ENCODE results near the gene MSI2. TPM values are rescaled to one million over a fixed set of nuclear protein-coding genes. Genes with fewer than 3 reads are reported as not detected.
A peak's percentile ranks its signal among the peaks of the same experiment; 100 is the strongest.

MSI2 gene
- total RNA-seq, 1 donor from 2014 or later: 8.3 TPM

DNA sequence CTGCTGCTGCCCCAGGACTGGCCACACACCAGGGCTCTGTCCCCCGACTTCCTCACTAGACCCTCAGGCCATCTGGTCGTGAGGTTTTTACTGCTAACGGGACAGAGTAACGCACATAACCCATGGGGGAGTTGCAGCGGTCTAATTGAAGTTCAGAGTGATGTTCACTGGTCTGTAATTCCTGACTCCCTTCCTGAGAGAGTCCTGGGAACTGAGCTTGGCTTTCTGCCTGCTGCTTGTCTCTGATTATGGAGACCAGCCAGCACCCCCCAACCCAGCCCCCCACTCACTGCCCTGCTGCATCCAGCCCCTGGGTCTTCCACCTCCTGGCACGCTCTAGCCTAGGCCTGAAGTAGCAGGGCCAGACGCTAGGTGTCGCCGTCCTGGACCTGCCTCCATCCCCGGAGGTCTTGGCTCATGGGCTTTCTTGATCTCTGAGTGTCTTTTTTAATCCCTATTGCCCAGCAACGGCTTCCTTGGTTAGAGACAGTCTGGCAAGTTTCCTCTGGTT is 295.8 kb downstream of the MSI2 start:
- DNase-seq (ENCODE audit: low read depth in 2 of 2): peak; percentile 10 to 23

DNA sequence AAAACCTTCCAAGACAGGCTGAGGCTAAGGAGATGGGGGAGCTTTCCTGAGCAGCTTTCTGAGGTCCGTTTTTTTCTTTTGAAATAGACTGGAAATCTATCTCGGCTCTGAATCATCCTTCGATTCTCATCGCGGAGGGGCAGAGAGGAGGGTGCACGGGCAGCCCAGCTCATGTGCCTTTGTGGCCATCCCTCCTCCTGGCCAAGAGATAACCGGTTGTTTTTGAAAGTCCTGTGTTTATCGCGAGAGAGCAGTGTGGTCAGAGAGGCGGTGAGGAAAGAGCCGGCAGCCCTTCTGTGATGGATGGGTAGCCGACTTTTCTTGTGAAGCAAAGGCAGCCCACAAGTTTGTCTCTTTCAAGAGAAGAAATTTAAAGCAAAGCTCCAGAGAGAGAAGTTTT is 297.2 kb downstream of the MSI2 start:
- DNase-seq (ENCODE audit: low read depth in 2 of 2): no peak

DNA sequence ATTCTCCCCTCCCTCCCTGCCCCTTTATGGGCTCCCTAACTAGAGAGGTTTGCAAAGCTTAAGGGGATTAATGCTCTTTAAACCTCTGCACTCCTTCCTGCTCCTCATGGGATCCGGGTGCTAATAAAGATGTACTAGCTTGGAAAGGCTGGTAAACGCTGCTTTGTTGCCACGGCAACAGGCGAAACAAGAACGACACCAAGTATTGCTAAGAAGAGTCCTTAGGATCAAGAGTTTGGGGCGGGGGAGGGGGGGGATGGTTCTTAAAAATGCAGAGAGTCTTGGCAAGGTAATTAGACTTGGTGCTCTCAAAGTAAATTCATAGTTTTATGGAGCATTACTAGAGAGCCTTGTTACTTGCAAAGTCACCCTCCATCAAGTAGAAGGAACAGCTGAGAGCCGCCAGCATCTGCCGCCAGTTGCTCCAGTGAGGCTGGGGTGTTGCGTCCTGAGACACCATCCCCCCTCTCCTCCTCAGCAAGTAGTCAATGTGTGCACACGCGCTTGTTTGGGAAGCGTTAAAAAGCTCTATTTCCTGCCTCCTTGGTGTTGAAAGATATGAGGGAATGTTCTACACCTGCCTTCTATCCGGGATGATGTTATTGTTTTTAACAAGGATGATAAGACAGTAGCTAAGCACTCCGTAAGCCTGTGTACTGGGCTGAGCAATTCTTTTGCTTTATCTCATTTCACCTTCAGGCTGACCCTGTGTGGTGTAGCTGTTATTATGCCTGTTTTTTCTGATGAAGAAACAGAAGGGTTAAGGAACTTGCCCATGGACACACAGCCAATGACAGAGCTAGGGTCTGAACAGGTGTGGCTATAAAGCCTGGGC is 297.9 kb downstream of the MSI2 start:
- DNase-seq (ENCODE audit: low read depth in 2 of 2): peak in 1 of 2 donors; percentile 6

DNA sequence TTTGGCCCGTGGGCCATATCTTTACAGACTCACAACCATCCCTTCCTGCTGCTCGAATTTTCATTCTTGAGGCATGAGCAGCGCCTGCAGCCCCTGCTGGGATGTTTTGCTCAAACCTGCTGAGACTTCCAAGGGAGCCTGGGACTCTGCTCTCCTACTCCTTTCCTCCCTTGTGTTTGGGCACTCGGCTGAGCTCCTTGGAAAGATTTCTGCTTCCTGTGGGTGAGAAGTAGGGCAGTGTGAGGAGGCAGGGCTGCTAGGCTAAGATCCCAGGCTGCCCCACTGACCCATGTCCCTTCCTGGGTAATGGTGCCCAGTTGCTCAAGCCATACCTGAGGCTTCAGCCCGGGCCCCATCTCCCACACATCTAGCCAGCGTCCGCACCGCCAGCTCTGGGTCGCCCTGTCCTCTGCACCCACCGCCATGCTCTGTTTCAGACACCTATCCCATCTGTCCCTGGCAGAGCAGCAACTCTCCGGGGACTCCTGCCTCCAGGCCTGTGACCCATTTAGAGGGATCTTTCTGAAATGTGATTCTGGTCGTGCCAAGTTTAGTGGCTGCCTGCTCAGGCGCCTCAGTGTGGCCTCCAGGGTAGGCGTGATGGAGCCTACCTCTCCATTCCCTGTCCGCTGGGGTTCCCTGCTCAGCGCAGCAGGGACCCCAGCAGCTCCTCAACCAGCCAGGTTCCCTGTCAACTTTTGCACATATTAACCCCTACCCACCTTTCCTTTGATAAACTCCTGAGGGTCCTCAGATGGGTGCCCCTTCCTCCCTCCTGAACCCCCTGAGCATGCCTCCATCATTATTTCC is 298.7 kb downstream of the MSI2 start:
- no peak for DNase-seq (ENCODE audit: low read depth in 2 of 2)

DNA sequence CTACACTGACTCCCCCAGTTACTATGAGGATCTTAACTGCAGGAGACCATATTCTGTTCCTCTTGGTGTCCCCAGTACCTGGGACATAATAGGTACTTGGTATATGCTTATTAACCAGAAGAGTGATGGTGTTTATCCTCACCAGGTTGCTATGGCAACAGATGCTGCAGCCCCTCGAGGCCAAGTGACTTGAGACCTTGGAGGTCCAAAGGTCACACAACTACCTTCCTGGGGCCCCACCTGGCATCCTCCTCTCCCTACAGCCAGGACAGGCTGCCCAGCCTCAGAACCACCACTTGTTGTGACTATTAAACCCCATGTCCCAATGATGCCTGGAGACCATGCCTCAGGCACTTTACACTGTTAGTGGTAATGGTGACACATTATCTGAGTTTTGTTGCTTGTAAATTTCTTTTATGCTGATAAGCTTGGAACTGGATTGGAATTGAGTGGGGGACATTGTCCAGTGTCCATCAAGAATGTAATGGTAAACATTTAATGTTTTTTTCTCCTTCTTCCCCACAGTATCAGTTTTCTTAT is 299.4 kb downstream of the MSI2 start:
- no peak for DNase-seq (ENCODE audit: low read depth in 2 of 2)

DNA sequence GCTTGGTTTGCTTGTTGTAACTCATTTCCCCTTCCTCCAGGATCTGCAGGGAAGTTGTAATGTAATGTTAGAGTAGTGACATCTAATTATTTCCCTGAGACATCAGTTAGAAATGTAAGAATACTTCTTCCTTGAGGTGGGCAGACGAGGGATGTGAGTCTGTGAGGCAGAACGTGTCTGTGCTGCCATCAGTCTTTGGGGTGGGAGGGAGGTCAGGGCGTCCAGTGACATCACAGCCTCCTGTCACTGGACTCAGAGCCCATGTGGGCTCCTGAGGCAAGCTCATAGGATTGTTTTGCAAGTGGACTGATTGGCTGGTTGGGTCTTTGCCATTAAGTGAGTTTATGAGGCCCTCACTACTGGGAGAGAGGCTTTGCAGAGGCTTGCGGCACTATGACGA is 300.0 kb downstream of the MSI2 start:
- DNase-seq (ENCODE audit: low read depth in 2 of 2): no peak

DNA sequence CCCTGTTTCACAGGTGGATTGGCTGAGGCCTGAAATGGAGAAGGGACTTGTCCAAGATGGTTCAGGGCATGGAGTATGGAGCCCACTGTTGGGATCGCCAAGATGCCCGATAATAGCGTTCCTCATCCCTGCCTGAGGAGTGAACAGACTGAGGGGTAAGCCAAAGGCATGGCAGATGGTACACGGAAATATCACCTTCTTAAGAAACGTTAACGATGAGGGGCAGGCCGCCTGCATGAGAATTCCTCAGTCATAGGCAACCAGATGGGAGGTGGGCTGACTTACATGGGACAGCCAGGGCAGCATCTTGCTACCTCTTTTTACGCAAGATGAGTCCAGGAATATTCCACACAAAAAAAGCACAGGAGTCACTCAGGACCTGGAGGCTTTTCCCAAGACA is 300.7 kb downstream of the MSI2 start:
- DNase-seq (ENCODE audit: low read depth in 2 of 2): no peak

DNA sequence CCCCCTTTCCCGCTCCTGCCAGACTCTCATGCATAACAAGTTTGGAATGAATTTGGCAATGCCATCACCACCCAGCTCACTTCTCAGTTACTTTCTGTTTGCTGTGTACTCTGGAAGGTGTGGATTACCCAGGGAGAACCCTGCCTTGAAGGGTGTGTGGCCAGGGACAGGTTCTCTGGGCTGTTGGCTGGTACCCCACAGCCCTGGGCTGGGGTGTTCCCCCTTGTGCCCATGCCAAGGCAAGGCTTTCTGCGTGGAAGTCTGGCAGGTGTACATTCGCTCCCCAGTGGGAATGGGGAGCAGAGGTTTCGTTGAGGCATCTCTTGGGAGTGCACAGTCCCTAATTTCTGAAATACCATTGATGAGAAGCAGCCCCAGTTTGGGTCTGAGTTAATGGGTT is 301.1 kb downstream of the MSI2 start:
- no peak for DNase-seq (ENCODE audit: low read depth in 2 of 2)

DNA sequence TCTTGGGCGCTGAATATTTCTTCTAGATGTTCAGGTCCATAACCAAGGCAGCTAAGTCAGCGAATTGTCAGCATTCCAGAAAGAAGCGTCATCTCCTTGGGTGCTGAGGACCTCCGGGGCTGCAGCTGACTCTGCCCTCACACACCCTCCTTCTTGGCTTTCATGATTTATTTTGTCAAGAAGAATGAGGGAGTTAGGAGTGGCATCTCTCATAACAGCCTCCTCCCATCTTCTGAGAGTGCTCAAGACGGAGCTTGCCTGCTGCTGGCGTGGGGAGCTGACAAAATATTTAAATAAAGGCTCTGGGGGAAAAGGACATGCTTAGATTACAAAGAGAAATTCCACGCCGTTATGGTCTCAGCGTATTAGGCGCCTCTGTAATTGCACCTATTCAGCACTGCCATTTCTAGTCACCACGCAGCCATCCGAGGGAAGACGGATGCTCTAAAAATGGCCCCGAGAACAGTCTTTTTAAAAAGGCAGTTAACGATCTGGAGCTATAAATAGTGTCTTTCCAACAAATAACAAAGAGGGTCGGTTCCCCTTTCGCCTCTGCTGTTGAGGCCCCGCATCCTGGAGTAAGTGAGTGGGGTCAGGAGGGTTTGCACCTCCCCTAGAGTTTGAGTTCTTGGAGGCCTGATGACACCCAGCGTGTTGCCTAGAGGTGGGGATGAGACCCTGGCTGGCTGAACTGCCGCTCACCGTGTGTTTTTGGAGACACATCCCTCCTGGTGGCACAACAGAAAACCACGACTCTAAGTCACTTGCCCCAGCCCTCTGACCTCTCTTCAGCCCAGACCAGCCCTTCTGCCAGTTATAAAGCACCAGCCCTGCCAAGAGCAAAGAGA is 301.7 kb downstream of the MSI2 start:
- DNase-seq (ENCODE audit: low read depth in 2 of 2): peak in 1 of 2 donors; percentile 34

DNA sequence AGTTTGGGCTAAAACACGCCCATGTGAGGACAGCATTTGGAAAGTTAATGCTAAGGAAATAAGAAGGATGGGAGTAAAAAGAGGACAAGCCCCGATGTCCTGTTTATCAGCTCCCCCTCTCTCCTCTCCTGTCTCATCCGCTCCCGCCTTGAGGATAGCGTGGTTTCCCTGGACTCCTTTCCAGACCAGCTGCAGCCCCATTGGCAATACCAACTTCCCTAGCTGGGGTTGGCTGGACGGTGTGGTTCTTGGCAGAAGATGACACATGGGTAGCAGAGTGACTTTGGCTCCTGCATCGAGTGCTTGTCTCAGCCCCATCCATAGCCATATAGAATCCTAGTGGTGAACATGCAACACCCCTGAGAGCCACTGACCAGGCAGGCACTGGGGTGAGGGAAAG is 302.9 kb downstream of the MSI2 start:
- DNase-seq (ENCODE audit: low read depth in 2 of 2): no peak

DNA sequence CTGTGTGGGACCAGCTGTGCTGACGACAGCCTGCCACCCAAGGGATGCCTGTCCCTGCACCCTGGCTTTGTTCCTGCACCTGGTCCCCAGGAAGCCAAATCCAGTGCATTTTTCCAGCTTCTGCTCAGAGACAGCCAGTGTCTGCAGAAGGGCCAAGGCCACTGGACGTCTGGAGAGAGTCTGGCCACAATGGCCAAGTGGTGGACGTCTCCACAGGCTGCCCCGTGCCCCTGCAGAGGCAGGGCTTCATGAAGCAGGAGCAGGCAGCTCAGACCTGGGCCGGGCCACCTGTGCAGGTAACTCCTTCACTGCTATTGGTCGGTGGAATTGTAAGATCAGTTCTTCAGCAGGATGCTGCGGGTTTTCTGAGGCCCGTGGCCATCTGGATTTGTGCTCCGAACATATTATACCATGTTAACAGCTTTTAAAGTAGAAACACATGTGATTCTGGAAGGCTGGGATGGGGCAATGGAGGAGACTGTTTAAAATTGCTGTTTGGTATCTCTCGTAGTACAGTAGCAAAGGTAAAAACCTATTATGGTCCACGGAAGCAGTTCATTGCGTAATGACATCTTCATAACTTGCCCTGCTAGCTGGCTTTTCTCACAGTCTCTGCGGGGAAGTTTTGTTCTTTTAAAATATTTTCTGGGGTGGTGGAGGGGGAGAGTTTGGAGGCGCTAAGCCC is 303.5 kb downstream of the MSI2 start:
- no peak for DNase-seq (ENCODE audit: low read depth in 2 of 2)

DNA sequence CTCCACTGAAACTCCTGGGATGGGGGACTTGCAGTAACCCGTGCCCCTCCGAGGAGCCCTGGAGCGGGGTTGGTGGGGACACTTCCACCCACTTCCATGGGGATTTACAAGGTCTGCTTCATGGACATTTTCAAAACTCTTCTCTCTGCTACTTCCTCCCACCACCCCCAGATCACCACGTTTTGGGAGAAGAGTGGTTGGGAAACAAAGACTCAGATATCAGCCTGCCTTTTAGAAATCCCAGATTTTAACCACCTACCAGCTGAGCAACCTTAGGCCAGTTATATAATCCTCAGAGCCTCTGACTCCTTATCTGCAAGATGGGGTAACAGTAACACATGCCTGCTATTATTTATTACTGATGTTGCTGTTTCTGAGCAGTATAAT is 304.0 kb downstream of the MSI2 start:
- no peak for DNase-seq (ENCODE audit: low read depth in 2 of 2)

DNA sequence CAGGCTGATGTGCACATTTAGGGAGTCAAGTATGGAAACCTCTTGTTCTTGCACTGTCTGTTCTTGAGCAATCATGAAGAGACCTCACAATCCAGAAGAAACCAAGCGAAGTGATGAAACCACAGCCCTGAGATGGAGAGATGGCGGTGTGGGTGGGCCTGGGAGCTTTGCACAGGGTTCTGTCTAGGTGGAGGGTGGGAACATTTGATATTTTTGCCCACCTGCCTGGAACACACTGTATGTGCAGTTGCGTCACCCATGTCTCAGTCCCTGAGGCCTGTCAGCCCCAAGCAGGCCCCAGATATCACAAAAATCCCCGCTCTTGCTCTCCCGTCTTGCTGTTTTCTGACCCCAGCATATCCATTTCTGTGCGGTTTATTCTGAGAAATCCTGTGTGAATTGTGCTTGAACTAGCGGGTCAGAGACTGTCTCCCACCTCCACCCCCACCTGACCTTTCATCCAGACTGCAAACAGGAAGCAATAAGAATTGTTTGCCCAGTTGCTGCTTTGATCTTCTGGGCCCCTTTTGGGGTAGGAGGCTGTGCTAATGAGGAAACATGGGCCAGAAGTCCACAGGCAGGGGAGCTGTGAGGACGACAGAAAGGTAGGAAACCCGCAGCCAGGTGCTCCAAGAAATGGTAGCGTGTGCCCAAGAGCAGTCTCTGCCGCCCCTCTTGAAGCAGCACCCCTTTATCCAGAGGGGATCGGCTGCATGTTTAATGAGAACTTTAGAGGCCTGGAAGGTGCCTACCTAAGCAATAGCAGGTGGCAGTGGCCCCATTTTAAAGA is 304.9 kb downstream of the MSI2 start:
- no peak for DNase-seq (ENCODE audit: low read depth in 2 of 2)

DNA sequence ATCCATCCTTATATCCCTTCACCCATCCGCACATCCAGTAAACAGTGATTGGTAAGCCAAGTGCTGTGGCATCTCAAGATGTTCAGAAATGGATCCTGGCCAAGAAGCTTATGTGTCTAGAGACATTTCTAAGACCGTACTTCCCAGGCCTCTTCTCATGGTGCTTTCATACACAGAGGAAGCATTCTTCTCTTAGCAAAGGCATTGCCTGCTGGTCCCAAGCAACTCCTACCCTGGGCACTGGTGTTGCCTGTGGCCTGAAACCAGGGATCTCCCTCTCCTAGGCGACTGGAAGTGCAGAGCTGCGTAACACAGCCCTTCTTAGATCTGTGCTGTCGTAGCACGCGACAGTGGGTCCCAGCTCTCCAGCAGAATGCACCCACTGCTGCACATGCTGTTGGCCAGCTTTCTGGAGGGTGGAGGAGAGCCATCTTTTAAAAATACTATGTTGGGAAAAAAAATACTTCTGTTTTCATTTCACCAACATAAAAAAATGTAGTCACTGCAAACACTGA is 305.9 kb downstream of the MSI2 start:
- DNase-seq (ENCODE audit: low read depth in 2 of 2): no peak

DNA sequence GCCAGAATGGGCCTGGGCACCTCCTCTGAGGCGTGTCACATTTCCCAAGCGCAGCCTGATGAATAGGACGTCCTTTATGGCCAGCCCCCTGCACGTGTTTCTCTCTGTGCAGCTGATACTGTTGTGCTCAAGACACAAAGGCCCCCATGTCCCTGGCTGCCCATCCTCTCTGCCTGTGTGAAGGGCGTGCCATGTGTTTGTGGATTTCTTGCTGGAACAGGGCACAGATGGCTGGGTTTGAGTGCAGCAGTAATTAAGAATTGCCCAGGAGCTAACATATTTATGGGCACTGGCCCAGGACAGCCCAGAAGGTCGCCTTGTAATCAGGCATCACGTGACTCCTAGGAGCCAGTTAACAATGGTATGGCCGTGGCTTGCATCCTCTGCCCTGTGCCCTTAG is 307.6 kb downstream of the MSI2 start:
- DNase-seq (ENCODE audit: low read depth in 2 of 2): no peak

DNA sequence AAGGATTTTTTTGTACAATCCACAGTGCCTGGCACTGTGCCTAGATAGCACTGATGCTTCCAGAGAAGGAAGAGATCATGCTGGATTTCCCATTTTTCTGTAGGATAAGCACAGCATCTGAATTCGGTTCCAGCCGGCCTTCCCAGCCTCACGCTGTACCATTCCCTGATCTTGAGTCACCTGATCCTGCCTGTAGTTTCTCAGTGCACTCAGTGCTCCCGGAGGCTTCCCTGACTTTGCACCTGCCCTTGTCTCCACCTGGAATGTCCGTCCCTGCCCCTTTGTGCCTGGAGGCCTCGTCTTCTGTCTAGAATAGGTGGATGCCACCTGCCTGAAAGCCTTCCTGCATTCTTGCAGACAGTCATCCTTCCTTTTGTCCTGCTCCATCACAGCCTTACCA is 308.9 kb downstream of the MSI2 start:
- DNase-seq (ENCODE audit: low read depth in 2 of 2): no peak

DNA sequence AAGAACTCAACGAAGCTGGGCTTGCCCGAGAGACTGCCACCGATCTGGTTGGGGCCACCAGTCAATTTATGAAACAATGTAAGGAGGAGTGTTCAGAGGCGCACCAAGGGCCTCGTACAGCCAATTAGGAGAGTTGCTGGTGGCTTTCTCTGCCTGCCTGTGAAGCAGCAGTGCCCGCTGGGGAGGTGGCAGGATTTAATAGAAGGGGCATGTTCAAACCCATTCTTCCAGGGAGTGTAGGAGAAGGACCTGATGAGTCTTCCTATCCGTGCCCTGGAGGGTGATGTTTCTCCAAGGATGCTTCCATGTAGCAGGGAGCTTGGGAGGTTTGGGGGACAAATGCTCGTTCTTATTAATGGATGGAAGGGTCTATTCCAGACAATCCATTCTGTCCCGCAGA is 310.4 kb downstream of the MSI2 start:
- no peak for DNase-seq (ENCODE audit: low read depth in 2 of 2)

DNA sequence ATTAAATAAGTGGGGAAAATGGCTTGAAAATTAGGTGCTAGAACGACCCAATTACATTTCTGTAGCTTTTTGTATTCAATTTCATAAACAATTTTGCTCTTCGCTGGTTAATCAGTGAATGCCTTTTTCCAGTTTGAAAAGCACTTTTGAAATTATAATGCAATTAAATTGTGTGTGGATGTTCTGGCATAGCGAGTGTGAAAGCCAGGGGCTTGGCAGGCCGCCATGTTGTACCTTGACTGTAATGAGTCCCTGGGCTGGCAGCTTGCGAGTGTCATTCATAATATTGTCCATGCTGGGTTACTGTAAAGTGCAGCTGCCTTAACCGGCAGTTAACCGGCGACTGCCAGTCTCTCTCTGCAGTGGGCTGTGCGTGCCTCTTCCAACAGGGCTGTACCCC is 310.9 kb downstream of the MSI2 start:
- no peak for DNase-seq (ENCODE audit: low read depth in 2 of 2)

DNA sequence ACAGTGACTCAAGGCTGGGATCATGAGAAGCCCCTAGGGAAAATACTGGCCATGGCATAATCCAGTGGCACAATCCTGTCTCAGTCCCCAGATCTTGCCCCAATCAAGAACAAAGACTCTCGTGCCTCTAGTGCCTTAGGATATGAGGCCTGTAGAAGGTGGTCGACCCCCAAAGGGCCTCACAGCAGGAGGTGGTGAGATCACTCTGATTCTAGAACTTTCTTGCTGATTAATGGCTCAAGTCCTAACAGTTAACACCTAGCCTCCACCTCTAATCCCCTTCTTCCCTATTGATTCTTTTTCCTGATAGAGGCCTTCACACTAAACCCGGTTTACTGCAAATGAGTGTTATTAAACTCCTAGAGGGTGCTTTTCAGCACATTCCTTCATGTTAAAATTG is 312.0 kb downstream of the MSI2 start:
- DNase-seq (ENCODE audit: low read depth in 2 of 2): no peak

DNA sequence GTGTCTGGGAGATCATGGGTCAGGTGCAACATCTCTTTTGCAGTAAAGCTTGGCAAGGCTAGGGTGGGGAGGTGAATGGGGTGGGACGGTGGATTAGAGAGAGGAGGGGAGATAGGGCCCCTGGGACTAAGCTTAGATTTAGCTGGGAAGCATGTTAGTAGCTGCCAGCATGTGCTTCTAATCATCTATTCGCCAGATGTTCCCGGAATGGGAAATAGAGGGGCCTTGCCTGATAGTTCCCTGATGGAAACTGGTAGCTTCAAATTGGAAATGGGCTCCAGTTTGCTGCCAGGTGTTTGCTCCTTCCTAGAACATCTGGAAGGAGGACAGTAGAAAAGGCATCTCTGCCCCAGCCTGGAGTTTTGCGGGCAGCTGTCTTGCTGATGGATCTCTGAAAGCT is 312.7 kb downstream of the MSI2 start:
- no peak for DNase-seq (ENCODE audit: low read depth in 2 of 2)
